H1 (cell line): Measurements from ENCODE around the gene EBF3. TPM values are rescaled to one million over a fixed set of nuclear protein-coding genes. Genes with fewer than 3 reads are reported as not detected.

Experiments
- CTBP2 ChIP-seq: IDR thresholded peaks from 2 replicates; pipeline ENCODE4 v1.7.0; 2011; ENCODE audit warnings: borderline replicate concordance, mild to moderate bottlenecking, moderate library complexity, mixed read lengths, low read length; ENCODE audit not compliant: insufficient read depth, insufficient read length
- KDM4A ChIP-seq: IDR thresholded peaks from one replicate; pipeline ENCODE4 v1.7.1; 2012; ENCODE audit warnings: low read depth, mild to moderate bottlenecking, moderate library complexity, low read length, inconsistent platforms; ENCODE audit not compliant: severe bottlenecking
- PHF8 ChIP-seq: fragments of 200-600 bp; sonication (generic); conservative IDR thresholded peaks from 2 replicates; pipeline ENCODE4 v1.7.1; 2012; ENCODE audit warnings: low read depth, mild to moderate bottlenecking, inconsistent platforms, low read length, moderate library complexity
- RBBP5 ChIP-seq: IDR thresholded peaks from 2 replicates; pipeline ENCODE4 v1.7.1; 2012; ENCODE audit warnings: low read depth, mild to moderate bottlenecking, inconsistent platforms, low read length, moderate library complexity, borderline replicate concordance
- polyA plus RNA-seq, 7 experiments: library from polyadenylated mRNA; depleted of rRNA in 3 of 7; stranded (reverse) in 5 of 7; unstranded in 2 of 7; fragments of >200 nt in 5 of 7; fragments of 200-250 nt in 2 of 7; gene quantifications; 1 replicate in 5 of 7; 2 replicates in 1 of 7; 4 replicates in 1 of 7; pipeline versions ENCODE4 v1.2.1 to v1.2.3, GENCODE V29; 2011 to 2013; ENCODE audit warnings: missing spikeins in 2 of 7, mixed read lengths in 2 of 7
- total RNA-seq: library from RNA; stranded (reverse); fragmentation: NEBNext Ultra II Directional; extraction: Animal tissue kit (Norgen Biotek cat#: 25700); gene quantifications from 2 replicates; pipeline ENCODE4 v1.2.1, GENCODE V29; 2021

Gene EBF3
- total and polyA plus RNA-seq, 2 of the 8 experiments (the other 6 are each of a cell fraction or from before 2014, with no cell fraction given) = 0.08 to 0.26 TPM

- TF ChIP-seq KDM4A = no peak
- no peak for TF ChIP-seq PHF8
- TF ChIP-seq RBBP5 = no peak
- TF ChIP-seq CTBP2 = no peak
Measured at GRCh38 chr10:129849853-129850252, 114.2 kb downstream of the EBF3 start (continued).
